ENCODE measurements around the gene GID8. TPM values are rescaled to one million over a fixed set of nuclear protein-coding genes. Genes with fewer than 3 reads are reported as not detected.

Gene GID8
- total and polyA plus RNA-seq, 2 of the 13 experiments (the other 11 are each of a cell fraction or from before 2014, with no cell fraction given) = 39.6 to 59.8 TPM

- TF ChIP-seq TFE3 (CRISPR knock-in tag; IDR thresholded peaks at IDR 0.05) (peak; percentile 62), ZNF317 (CRISPR knock-in tag; IDR thresholded peaks at IDR 0.05) (no peak), SMYD3 (CRISPR knock-in tag; IDR thresholded peaks at IDR 0.05) (0 out of 2 replicates have a peak, but pooled peaks have one; percentile 53), SKI (IDR thresholded peaks at IDR 0.05; ENCODE audit: partially characterized antibody) (peak; percentile 82), ELF3 (CRISPR knock-in tag; IDR thresholded peaks at IDR 0.05) (peak; percentile 62), HDAC1 (CRISPR knock-in tag; IDR thresholded peaks at IDR 0.05) (peak; percentile 52), HNRNPLL (IDR thresholded peaks at IDR 0.05; ENCODE audit: low read depth, low read length, poor library complexity, severe bottlenecking) (no peak), ZNF136 (CRISPR knock-in tag; IDR thresholded peaks at IDR 0.05; ENCODE audit: low read depth) (no peak), ZNF614 (CRISPR knock-in tag; IDR thresholded peaks at IDR 0.05; ENCODE audit: borderline replicate concordance) (peak; percentile 72; the same call in 1 of the 2 replicates), POLR2A (IDR thresholded peaks at IDR 0.05; ENCODE audit: insufficient read depth in 1 of 2, low read depth in 2 of 2, low read length in 2 of 2) (0 out of 4 replicates have a peak, but pooled peaks of 1 of the 2 experiments have one; percentile 26), ZNF20 (CRISPR knock-in tag; IDR thresholded peaks at IDR 0.05) (no peak), ZNF772 (CRISPR knock-in tag; IDR thresholded peaks at IDR 0.05) (no peak), EZH2 (conservative IDR thresholded peaks at IDR 0.05; ENCODE audit: low read depth, low read length) (no peak), ZNF235 (CRISPR knock-in tag; IDR thresholded peaks at IDR 0.05; ENCODE audit: borderline replicate concordance) (no peak), KLF15 (CRISPR knock-in tag; IDR thresholded peaks at IDR 0.05; ENCODE audit: borderline replicate concordance) (no peak), FOXK2 (IDR thresholded peaks at IDR 0.05) (no peak), RBAK (CRISPR knock-in tag; IDR thresholded peaks at IDR 0.05) (no peak), ELF1 (CRISPR knock-in tag; IDR thresholded peaks at IDR 0.05) (peak; percentile 22; the same call in 1 of the 2 replicates), RFXAP (CRISPR knock-in tag; IDR thresholded peaks at IDR 0.05; ENCODE audit: borderline replicate concordance) (no peak), GPBP1L1 (CRISPR knock-in tag; IDR thresholded peaks at IDR 0.05) (no peak), RNF219 (CRISPR knock-in tag; IDR thresholded peaks at IDR 0.05) (no peak), KDM2A (CRISPR knock-in tag; IDR thresholded peaks at IDR 0.05; ENCODE audit: borderline replicate concordance, low read depth) (peak; percentile 66; the same call in 1 of the 2 replicates), ZNF678 (CRISPR knock-in tag; IDR thresholded peaks at IDR 0.05) (no peak), TERF1 (CRISPR knock-in tag; IDR thresholded peaks at IDR 0.05) (no peak), RARG (CRISPR knock-in tag; IDR thresholded peaks at IDR 0.05; ENCODE audit: low read depth) (no peak), ZKSCAN8 (CRISPR knock-in tag; IDR thresholded peaks at IDR 0.05; ENCODE audit: borderline replicate concordance) (0 out of 2 replicates have a peak, but pooled peaks have one; percentile 63)
These were observed 16.7 kb upstream of the GID8 start (continued) for GRCh38 chr20:62921119-62921687.
